HL-60 (cell line): Measurements from ENCODE around the gene GPRC5B.

Source experiments
- DNase-seq, 2 experiments: peaks; one replicate each; pipeline ENCODE4 v3.0.0-alpha.2; 2010 to 2020; ENCODE audit warnings: low read depth in 1 of 2, low spot score in 1 of 2
- H3K27ac ChIP-seq: fragments of 250-450 bp; sonication (Bioruptor Pico); replicated peaks from 2 replicates; pipeline ENCODE4 v1.5.1; 2020; ENCODE audit warnings: mild to moderate bottlenecking, moderate library complexity
- H3K27me3 ChIP-seq: fragments of 250-450 bp; sonication (Bioruptor Pico); 2 replicates; pipeline ENCODE4 v1.5.1; 2021; ENCODE audit warnings: mild to moderate bottlenecking, moderate library complexity; ENCODE audit not compliant: insufficient read depth, poor library complexity, severe bottlenecking
- H3K4me3 ChIP-seq: replicated peaks from 2 replicates; pipeline ENCODE4 v1.5.1; 2011; ENCODE audit warnings: mild to moderate bottlenecking, control low read depth, low read length; ENCODE audit not compliant: insufficient read depth
- GABPA ChIP-seq: IDR thresholded peaks from 2 replicates; pipeline ENCODE4 v1.6.1; 2012; ENCODE audit warnings: low read depth
- POLR2AphosphoS5 ChIP-seq: IDR thresholded peaks from 2 replicates; pipeline ENCODE4 v1.6.1; 2012; ENCODE audit warnings: low read depth
- SPI1 ChIP-seq: IDR thresholded peaks from 2 replicates; pipeline ENCODE4 v1.6.1; 2012; ENCODE audit warnings: low read depth, mild to moderate bottlenecking, borderline replicate concordance
- TF ChIP-seq, protein P1 (sequence below): IDR thresholded peaks from one replicate; pipeline ENCODE4 v1.5.1; 2011; ENCODE audit warnings: low read length, control low read depth, inconsistent platforms; ENCODE audit not compliant: insufficient read depth
- TF ChIP-seq, protein P2 (sequence below): IDR thresholded peaks from 2 replicates; pipeline ENCODE4 v1.6.1; 2012; ENCODE audit warnings: low read depth; ENCODE audit not compliant: insufficient replicate concordance

The GPRC5B gene

DNA sequence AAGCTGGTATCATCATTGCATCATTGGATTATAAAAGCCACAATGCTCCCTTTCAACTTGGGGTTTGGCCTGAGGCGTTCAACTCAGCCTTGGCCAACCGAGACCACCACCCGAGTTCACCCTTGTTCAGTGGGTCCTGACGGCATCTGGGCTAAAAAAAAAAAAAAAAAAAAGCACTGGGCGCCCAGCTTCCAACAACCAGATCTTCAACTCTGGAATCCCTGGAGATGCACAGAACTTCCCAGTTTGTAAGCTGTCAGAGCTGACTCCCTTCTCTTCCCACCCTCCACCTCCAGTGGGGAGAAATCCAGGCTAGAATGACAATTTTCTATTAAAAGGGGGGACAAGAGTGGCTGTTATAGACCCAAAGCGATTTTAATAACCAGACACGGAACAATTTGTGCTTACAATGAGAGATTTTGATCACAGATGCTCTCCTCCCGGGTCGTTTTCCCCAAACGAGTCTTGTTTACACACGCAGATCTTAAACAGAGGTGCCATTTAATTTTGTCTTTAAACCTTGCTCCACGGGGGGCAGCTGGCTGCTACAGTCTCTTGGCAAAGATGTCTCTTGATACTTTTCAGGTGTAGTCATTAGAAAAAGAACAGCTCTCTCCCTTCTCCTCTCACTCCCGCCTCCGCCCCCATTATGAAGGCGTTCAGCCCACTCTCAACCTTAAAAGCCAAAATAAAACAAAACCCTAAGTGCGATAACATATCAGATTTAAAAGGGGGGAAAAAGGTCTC is 26.9 kb downstream of the GPRC5B start:
- no peak overlapping the region for H3K27ac ChIP-seq
- TF ChIP-seq POLR2AphosphoS5 (no peak), SPI1 (no peak), GABPA (no peak)
- TF ChIP-seq, protein P1, sequence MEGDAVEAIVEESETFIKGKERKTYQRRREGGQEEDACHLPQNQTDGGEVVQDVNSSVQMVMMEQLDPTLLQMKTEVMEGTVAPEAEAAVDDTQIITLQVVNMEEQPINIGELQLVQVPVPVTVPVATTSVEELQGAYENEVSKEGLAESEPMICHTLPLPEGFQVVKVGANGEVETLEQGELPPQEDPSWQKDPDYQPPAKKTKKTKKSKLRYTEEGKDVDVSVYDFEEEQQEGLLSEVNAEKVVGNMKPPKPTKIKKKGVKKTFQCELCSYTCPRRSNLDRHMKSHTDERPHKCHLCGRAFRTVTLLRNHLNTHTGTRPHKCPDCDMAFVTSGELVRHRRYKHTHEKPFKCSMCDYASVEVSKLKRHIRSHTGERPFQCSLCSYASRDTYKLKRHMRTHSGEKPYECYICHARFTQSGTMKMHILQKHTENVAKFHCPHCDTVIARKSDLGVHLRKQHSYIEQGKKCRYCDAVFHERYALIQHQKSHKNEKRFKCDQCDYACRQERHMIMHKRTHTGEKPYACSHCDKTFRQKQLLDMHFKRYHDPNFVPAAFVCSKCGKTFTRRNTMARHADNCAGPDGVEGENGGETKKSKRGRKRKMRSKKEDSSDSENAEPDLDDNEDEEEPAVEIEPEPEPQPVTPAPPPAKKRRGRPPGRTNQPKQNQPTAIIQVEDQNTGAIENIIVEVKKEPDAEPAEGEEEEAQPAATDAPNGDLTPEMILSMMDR, result no peak
- TF ChIP-seq, protein P2, sequence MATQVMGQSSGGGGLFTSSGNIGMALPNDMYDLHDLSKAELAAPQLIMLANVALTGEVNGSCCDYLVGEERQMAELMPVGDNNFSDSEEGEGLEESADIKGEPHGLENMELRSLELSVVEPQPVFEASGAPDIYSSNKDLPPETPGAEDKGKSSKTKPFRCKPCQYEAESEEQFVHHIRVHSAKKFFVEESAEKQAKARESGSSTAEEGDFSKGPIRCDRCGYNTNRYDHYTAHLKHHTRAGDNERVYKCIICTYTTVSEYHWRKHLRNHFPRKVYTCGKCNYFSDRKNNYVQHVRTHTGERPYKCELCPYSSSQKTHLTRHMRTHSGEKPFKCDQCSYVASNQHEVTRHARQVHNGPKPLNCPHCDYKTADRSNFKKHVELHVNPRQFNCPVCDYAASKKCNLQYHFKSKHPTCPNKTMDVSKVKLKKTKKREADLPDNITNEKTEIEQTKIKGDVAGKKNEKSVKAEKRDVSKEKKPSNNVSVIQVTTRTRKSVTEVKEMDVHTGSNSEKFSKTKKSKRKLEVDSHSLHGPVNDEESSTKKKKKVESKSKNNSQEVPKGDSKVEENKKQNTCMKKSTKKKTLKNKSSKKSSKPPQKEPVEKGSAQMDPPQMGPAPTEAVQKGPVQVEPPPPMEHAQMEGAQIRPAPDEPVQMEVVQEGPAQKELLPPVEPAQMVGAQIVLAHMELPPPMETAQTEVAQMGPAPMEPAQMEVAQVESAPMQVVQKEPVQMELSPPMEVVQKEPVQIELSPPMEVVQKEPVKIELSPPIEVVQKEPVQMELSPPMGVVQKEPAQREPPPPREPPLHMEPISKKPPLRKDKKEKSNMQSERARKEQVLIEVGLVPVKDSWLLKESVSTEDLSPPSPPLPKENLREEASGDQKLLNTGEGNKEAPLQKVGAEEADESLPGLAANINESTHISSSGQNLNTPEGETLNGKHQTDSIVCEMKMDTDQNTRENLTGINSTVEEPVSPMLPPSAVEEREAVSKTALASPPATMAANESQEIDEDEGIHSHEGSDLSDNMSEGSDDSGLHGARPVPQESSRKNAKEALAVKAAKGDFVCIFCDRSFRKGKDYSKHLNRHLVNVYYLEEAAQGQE, result no peak
- H3K27me3 ChIP-seq, result no peaks in the 10 kb centered on the region
- H3K4me3 ChIP-seq, result no peak overlapping the region
- DNase-seq, result no peak

DNA sequence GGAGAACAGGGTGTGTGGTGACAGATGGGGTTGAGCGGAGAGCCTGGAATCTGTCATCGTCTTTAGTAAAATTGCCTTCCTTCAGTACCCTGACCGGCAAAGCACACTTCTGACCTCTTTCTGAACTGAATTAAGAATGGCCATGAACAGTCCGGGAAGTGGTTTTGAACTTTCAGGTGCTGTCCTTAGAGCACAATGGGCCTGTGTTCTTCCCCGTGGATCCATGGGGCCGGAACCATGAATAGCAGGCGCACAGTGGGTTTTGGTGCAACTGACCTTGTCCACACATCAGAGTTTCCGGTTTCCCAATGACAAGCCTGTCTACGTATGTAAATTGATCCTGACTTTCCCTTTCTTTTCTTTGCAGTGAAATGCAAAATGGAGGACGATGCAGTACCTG is 28.5 kb downstream of the GPRC5B start:
- H3K27me3 ChIP-seq, result no peaks in the 10 kb centered on the region
- no peak for DNase-seq
- TF ChIP-seq GABPA, result no peak
- TF ChIP-seq, protein P2, result no peak
- TF ChIP-seq, protein P1, result no peak
- TF ChIP-seq SPI1, result no peak
- no peak for TF ChIP-seq POLR2AphosphoS5
- no peak overlapping the region for H3K4me3 ChIP-seq
- H3K27ac ChIP-seq, result no peak overlapping the region

DNA sequence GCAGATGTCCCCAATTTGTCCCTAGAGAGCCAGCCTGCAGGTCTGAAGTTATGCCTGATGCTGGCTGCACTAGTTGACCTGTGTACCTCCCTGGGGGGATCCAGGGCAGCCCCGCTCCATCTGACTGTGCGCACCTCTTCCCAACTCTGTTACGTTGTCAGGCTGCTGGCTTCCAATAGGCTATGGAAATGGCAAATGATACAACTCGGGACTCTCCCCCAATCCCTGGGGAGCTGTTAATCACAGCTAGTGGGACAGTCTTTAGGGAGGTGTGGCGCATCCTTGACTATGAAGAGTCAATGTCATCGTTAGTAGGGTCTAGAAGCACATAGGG is 30.1 kb downstream of the GPRC5B start:
- TF ChIP-seq GABPA, result no peak
- H3K27me3 ChIP-seq, result no peaks in the 10 kb centered on the region
- H3K4me3 ChIP-seq, result no peak overlapping the region
- no peak for DNase-seq
- no peak overlapping the region for H3K27ac ChIP-seq

DNA sequence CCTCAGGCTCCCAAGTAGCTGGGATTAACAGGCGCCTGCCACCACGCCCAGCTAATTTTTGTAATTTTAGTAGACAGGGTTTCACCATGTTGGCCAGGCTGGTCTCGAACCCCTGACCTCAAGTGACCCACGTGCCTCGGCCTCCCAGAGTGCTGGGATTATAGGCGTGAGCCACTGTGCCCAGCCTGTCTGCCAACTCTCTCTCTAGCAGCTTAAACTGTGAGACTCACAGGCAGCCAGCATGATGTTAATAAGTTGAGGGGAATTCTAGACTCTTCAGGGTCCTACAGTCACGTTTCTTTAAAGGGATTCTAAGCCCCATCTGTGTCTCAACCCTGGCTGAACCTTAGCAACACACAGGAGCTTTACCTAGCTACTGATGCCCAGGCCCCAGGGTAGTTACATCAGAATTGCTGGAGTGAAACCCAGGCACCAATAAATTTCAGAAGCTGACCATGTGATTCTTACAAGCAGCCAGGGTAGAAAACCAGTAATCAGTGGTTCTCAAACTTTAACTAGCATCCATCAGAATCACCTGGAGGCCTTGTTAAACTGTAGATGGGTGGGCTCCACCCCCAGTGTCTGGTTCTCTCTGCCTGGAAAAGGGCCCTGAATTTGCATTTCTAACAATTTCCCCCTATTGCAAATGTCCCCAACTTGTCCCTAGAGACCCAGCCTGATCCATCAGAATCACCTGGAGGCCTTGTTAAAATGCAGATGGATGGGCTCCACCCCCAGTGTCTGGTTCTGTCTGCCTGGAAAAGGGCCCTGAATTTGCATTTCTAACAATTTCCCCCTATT is 30.7 kb downstream of the GPRC5B start:
- Histone ChIP-seq H3K4me3 (no peak overlapping the region), H3K27me3 (no peaks in the 10 kb centered on the region), H3K27ac (no peak overlapping the region)
- no peak for DNase-seq
- TF ChIP-seq SPI1 (no peak), POLR2AphosphoS5 (no peak), GABPA (no peak)
- TF ChIP-seq, protein P1, result no peak
- TF ChIP-seq, protein P2, result no peak
